HepG2 (cell line): Measurements from ENCODE around the gene SLC2A10. TPM values are rescaled to one million over a fixed set of nuclear protein-coding genes. Genes with fewer than 3 reads are reported as not detected.
A peak's percentile ranks its signal among the peaks of the same experiment; 100 is the strongest.

Source experiments
- CBFB ChIP-seq: sonication (generic); formaldehyde crosslinking; IDR thresholded peaks from 2 replicates; pipeline ENCODE4 v1.4.0; 2020; ENCODE audit warnings: missing genetic modification reagents
- CBX1 ChIP-seq: IDR thresholded peaks from one replicate; pipeline ENCODE4 v1.6.1; 2016; ENCODE audit warnings: antibody characterized with exemption, low read depth
- CEBPG ChIP-seq: IDR thresholded peaks from 2 replicates; pipeline ENCODE4 v1.6.1; 2016
- HOXA7 ChIP-seq: sonication (generic); formaldehyde crosslinking; IDR thresholded peaks from 2 replicates; pipeline ENCODE4 v1.8.1; 2022; ENCODE audit warnings: mild to moderate bottlenecking, missing genetic modification reagents, moderate library complexity
- JDP2 ChIP-seq: sonication (generic); formaldehyde crosslinking; IDR thresholded peaks from 2 replicates; pipeline ENCODE4 v1.8.1; 2022; ENCODE audit warnings: missing genetic modification reagents, borderline replicate concordance
- KAT7 ChIP-seq: IDR thresholded peaks from 2 replicates; pipeline ENCODE4 v1.6.1; 2018; ENCODE audit warnings: borderline replicate concordance, missing compliant biosample characterization
- MTA1 ChIP-seq: sonication (generic); formaldehyde crosslinking; IDR thresholded peaks from 2 replicates; pipeline ENCODE4 v1.4.0; 2020; ENCODE audit warnings: missing genetic modification reagents, mild to moderate bottlenecking, borderline replicate concordance
- NFIC ChIP-seq: IDR thresholded peaks from 2 replicates; pipeline ENCODE4 v1.6.1; 2012; ENCODE audit warnings: mild to moderate bottlenecking, low read length, inconsistent platforms
- PHF20 ChIP-seq: sonication (generic); formaldehyde crosslinking; IDR thresholded peaks from 2 replicates; pipeline ENCODE4 v1.5.0; 2020; ENCODE audit warnings: mild to moderate bottlenecking, missing genetic modification reagents
- PHF8 ChIP-seq: sonication (generic); formaldehyde crosslinking; IDR thresholded peaks from 2 replicates; pipeline ENCODE4 v1.5.0; 2020; ENCODE audit warnings: missing genetic modification reagents
- POLR2AphosphoS2 ChIP-seq: IDR thresholded peaks from 2 replicates; pipeline ENCODE4 v1.6.1; 2011; ENCODE audit warnings: low read depth, low read length, improper control_type of control experiment
- RBFOX2 ChIP-seq: fragments of 200-400 bp; formaldehyde crosslinking; IDR thresholded peaks from 2 replicates; pipeline ENCODE4 v1.6.1; 2017; ENCODE audit warnings: low read depth, mild to moderate bottlenecking, low read length
- REST ChIP-seq, 2 experiments: IDR thresholded peaks; 2 replicates each; pipeline ENCODE4 v1.6.1; 2011 to 2012; ENCODE audit warnings: low read length in 2 of 2, borderline replicate concordance in 1 of 2, low read depth in 1 of 2, mild to moderate bottlenecking in 1 of 2, moderate library complexity in 1 of 2
- RORA ChIP-seq: sonication (generic); formaldehyde crosslinking; IDR thresholded peaks from 2 replicates; pipeline ENCODE4 v1.5.0; 2020; ENCODE audit warnings: mild to moderate bottlenecking, missing genetic modification reagents, moderate library complexity
- SMARCE1 ChIP-seq: fragments of 450-650 bp; IDR thresholded peaks from 2 replicates; pipeline ENCODE4 v1.6.1; 2017; ENCODE audit warnings: borderline replicate concordance
- TMF1 ChIP-seq: sonication (generic); formaldehyde crosslinking; IDR thresholded peaks from 2 replicates; pipeline ENCODE4 v1.8.1; 2022; ENCODE audit warnings: low read depth, missing genetic modification reagents
- TRIM24 ChIP-seq: sonication (generic); formaldehyde crosslinking; IDR thresholded peaks from 2 replicates; pipeline ENCODE4 v1.8.0; 2022; ENCODE audit warnings: mild to moderate bottlenecking, missing genetic modification reagents
- XBP1 ChIP-seq: sonication (generic); formaldehyde crosslinking; IDR thresholded peaks from 2 replicates; pipeline ENCODE4 v1.5.0; 2020; ENCODE audit warnings: missing genetic modification reagents
- ZNF512 ChIP-seq: sonication (generic); formaldehyde crosslinking; IDR thresholded peaks from 2 replicates; pipeline ENCODE4 v1.4.0; 2020; ENCODE audit warnings: mild to moderate bottlenecking, missing genetic modification reagents
- polyA plus RNA-seq, 8 experiments: library from polyadenylated mRNA; depleted of rRNA in 3 of 8; stranded (reverse) in 7 of 8; unstranded in 1 of 8; fragments of >200 nt; fragmentation: Illumina TruSeq in 4 of 8; extraction: Trizol in 4 of 8; gene quantifications; 2 replicates each; pipeline versions ENCODE4 v1.2.1 to v1.2.3, GENCODE V29; 2011 to 2016; ENCODE audit warnings: low read depth in 4 of 8, missing spikeins in 1 of 8, mixed read lengths in 1 of 8; ENCODE audit not compliant: insufficient read depth in 1 of 8
- total RNA-seq, 5 experiments: library from RNA; depleted of rRNA; stranded (reverse); fragments of >200 nt; fragmentation: Illumina TruSeq; extraction: Trizol; gene quantifications; 2 replicates each; pipeline ENCODE4 v1.2.3, GENCODE V29; 2016; ENCODE audit warnings: low read depth in 1 of 5
- TF ChIP-seq, protein P1 (sequence below): fragments of 450-650 bp; IDR thresholded peaks from 2 replicates; pipeline ENCODE4 v1.6.1; 2017
- TF ChIP-seq, protein P2 (sequence below): sonication (generic); formaldehyde crosslinking; IDR thresholded peaks from 2 replicates; pipeline ENCODE4 v1.5.0; 2020; ENCODE audit warnings: mild to moderate bottlenecking, missing genetic modification reagents
- TF ChIP-seq, protein P3 (sequence below): sonication (generic); formaldehyde crosslinking; IDR thresholded peaks from 2 replicates; pipeline ENCODE4 v1.5.0; 2020; ENCODE audit warnings: mild to moderate bottlenecking, low read depth, missing genetic modification reagents, borderline replicate concordance

The SLC2A10 gene
- total and polyA plus RNA-seq, 2 of the 13 experiments (the other 11 are each of a cell fraction or from before 2014, with no cell fraction given) = 16.0 to 18.4 TPM

GRCh38 chr20:46666818-46667515, 42.5 kb upstream of the SLC2A10 start (continued):
- no peak for TF ChIP-seq XBP1
- no peak; the same call in none of the 2 replicates for TF ChIP-seq PHF20 (CRISPR knock-in tag)
- TF ChIP-seq REST (IDR thresholded peaks at IDR 0.05; ENCODE audit: borderline replicate concordance in 1 of 2, low read depth in 1 of 2, low read length in 2 of 2) = peak in 1 of 2 experiments; percentile 84; a peak in 2 of 4 replicates
- TF ChIP-seq CBFB = peak; percentile 98
- no peak for TF ChIP-seq SMARCE1
- TF ChIP-seq RORA (CRISPR knock-in tag) = peak; percentile 97
- TF ChIP-seq HOXA7 = no peak
- TF ChIP-seq, protein P1, sequence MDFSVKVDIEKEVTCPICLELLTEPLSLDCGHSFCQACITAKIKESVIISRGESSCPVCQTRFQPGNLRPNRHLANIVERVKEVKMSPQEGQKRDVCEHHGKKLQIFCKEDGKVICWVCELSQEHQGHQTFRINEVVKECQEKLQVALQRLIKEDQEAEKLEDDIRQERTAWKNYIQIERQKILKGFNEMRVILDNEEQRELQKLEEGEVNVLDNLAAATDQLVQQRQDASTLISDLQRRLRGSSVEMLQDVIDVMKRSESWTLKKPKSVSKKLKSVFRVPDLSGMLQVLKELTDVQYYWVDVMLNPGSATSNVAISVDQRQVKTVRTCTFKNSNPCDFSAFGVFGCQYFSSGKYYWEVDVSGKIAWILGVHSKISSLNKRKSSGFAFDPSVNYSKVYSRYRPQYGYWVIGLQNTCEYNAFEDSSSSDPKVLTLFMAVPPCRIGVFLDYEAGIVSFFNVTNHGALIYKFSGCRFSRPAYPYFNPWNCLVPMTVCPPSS = no peak
- TF ChIP-seq JDP2 = peak; percentile 94; the same call in 1 of the 2 replicates
- TF ChIP-seq TMF1 (CRISPR knock-in tag) = peak; percentile 83; the same call in 1 of the 2 replicates
- TF ChIP-seq MTA1 (CRISPR knock-in tag) = peak; percentile 99
- TF ChIP-seq RBFOX2 = peak; percentile 54
- TF ChIP-seq TRIM24 (CRISPR knock-in tag) = peak; percentile 100
- peak; percentile 100 for TF ChIP-seq NFIC
- TF ChIP-seq CEBPG = peak; percentile 100
- peak; percentile 96 for TF ChIP-seq CBX1
- TF ChIP-seq KAT7 (CRISPR knock-in tag) = peak; percentile 59; the same call in 1 of the 2 replicates
- no peak for TF ChIP-seq ZNF512
- TF ChIP-seq POLR2AphosphoS2 = no peak
- peak; percentile 74 for TF ChIP-seq PHF8 (CRISPR knock-in tag)
- TF ChIP-seq, protein P2, sequence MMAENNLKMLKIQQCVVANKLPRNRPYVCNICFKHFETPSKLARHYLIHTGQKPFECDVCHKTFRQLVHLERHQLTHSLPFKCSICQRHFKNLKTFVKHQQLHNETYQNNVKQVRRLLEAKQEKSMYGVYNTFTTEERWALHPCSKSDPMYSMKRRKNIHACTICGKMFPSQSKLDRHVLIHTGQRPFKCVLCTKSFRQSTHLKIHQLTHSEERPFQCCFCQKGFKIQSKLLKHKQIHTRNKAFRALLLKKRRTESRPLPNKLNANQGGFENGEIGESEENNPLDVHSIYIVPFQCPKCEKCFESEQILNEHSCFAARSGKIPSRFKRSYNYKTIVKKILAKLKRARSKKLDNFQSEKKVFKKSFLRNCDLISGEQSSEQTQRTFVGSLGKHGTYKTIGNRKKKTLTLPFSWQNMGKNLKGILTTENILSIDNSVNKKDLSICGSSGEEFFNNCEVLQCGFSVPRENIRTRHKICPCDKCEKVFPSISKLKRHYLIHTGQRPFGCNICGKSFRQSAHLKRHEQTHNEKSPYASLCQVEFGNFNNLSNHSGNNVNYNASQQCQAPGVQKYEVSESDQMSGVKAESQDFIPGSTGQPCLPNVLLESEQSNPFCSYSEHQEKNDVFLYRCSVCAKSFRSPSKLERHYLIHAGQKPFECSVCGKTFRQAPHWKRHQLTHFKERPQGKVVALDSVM (CRISPR knock-in tag) = peak; percentile 81
- TF ChIP-seq, protein P3, sequence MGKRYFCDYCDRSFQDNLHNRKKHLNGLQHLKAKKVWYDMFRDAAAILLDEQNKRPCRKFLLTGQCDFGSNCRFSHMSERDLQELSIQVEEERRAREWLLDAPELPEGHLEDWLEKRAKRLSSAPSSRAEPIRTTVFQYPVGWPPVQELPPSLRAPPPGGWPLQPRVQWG (CRISPR knock-in tag) = 0 out of 2 replicates have a peak, but pooled peaks have one; percentile 58
